LNCAP (cell line): Measurements from ENCODE around the gene SLC25A4.

Source experiments
- CTCF ChIP-seq: fragments of 450-650 bp; IDR thresholded peaks from 2 replicates; pipeline ENCODE4 v1.5.1; 2017; ENCODE audit warnings: mild to moderate bottlenecking

The SLC25A4 gene

DNA sequence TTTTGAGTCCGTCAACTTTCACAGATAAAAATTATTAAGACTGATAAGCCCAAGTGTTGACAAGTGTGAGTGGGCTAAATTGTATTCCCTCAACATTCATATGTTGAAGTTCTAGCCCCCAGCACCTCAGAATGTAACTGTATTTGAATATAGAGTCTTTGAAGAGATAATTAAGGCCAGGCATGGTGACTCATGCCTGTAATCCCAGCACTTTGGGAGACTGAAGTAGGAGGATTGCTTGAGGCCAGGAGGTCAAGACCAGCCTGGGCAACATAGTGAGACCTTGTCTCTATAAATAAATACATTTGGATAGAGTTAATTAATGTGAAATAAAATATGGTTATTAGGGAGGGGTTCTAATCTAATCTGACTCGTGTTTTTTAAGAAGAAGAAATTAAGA, 29.7 kb upstream of the SLC25A4 start:
- no peak for TF ChIP-seq CTCF

DNA sequence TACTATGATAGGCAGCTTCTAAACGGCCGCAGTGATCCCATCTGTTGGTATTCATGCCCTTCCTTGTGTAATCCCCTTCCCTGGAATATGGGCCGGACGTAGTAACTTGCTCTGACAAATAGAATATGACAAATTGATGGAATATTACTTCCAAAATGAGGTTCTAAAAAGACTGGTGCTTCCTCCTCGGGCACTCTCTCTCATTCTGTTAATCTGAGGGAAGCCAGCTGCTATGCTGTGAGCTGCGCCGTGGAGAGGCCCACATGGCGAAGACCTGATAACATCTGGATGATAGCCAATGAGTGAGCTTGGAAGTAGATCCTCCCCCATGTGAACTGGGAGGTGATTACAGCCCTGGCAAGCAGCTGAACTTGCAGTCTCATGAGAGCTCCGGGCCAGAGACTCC, 27.2 kb upstream of the SLC25A4 start:
- TF ChIP-seq CTCF, result no peak

GRCh38 chr4:185117300-185117934, 25.6 kb upstream of the SLC25A4 start:
- no peak for TF ChIP-seq CTCF

DNA sequence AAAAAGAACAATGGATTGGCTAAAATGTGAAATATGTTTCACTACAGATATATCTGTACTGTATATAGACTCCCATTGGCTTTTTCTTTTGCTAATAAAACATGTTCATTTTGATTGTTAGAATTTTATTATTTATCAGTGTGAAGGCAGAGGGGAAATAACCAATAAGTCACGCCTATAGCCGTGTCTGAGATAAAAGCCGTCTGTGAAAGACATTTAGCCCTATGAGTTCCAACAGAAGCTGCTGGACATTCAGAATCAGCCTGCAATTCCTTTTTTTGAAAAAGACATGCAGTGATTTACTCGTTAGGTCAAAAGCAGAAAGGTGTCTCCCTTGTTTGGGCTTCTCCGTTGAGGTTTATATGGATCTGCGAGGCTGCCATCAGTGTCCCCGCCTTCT, 24.2 kb upstream of the SLC25A4 start:
- no peak for TF ChIP-seq CTCF

GRCh38 chr4:185119927-185120630, 23.0 kb upstream of the SLC25A4 start:
- no peak for TF ChIP-seq CTCF

GRCh38 chr4:185120631-185120946, 22.5 kb upstream of the SLC25A4 start:
- no peak for TF ChIP-seq CTCF

- TF ChIP-seq CTCF, result no peak
Measured at GRCh38 chr4:185122681-185123345, 20.3 kb upstream of the SLC25A4 start.
